SH-SY5Y (cell line): ENCODE measurements around the gene CACNG4.

ENCODE experiments used
- GATA2 ChIP-seq: IDR thresholded peaks from 2 replicates; pipeline ENCODE4 v1.6.1; 2011; ENCODE audit warnings: mild to moderate bottlenecking, low read depth, low read length
- GATA3 ChIP-seq: IDR thresholded peaks from 2 replicates; pipeline ENCODE4 v1.6.1; 2011; ENCODE audit warnings: low read depth, mild to moderate bottlenecking, low read length, moderate library complexity

- TF ChIP-seq GATA2 (no peak), GATA3 (no peak)
These were observed 87.3 kb downstream of the CACNG4 start for GRCh38 chr17:67051837-67052236.
